Small intestine (tissue), 7 donors: ENCODE measurements around the gene SPARCL1. TPM values are rescaled to one million over a fixed set of nuclear protein-coding genes. Genes with fewer than 3 reads are reported as not detected.

ENCODE experiments used
- DNase-seq, 2 donors: peaks; one replicate each; pipeline versions ENCODE4 v3.0.0 to v3.0.0-alpha.2; 2013
- FAIRE-seq: peaks from 2 replicates; lab custom pipeline; 2012; peaks lifted over from hg19 to GRCh38; lab: Jason Lieb, UNC
- H3K27ac ChIP-seq, 3 donors: one replicate each; pipeline ENCODE4 v1.5.1; 2013; ENCODE audit warnings: low read length in 2 of 3, mild to moderate bottlenecking in 2 of 3, control low read depth in 1 of 3, inconsistent platforms in 1 of 3, low read depth in 1 of 3, moderate library complexity in 1 of 3
- H3K27me3 ChIP-seq, 3 donors: one replicate each; pipeline ENCODE4 v1.6.1; 2013; ENCODE audit warnings: low read length in 3 of 3, inconsistent platforms in 1 of 3; ENCODE audit not compliant: control insufficient read depth in 3 of 3, insufficient read depth in 3 of 3
- H3K36me3 ChIP-seq, 3 donors: one replicate each; pipeline ENCODE4 v1.6.1; 2013; ENCODE audit warnings: low read length in 3 of 3, inconsistent platforms in 1 of 3, low read depth in 1 of 3, mild to moderate bottlenecking in 1 of 3, moderate library complexity in 1 of 3; ENCODE audit not compliant: control insufficient read depth in 3 of 3, insufficient read depth in 2 of 3
- H3K4me1 ChIP-seq, 3 donors: one replicate each; pipeline ENCODE4 v1.6.1; 2013; ENCODE audit warnings: low read length in 2 of 3, inconsistent platforms in 1 of 3, low read depth in 1 of 3, mild to moderate bottlenecking in 1 of 3, moderate library complexity in 1 of 3; ENCODE audit not compliant: control insufficient read depth in 3 of 3, insufficient read depth in 2 of 3
- H3K4me3 ChIP-seq, 3 donors: one replicate each; pipeline ENCODE4 v1.5.1; 2013; ENCODE audit warnings: low read length in 3 of 3, control low read depth in 1 of 3, inconsistent platforms in 1 of 3, low read depth in 1 of 3, mild to moderate bottlenecking in 1 of 3, moderate library complexity in 1 of 3
- H3K9me3 ChIP-seq, 2 donors: one replicate each; pipeline ENCODE4 v1.6.1; 2013; ENCODE audit warnings: low read depth in 1 of 2, low read length in 1 of 2; ENCODE audit not compliant: control insufficient read depth in 2 of 2, insufficient read depth in 1 of 2
- WGBS, 3 donors: extraction: QIAGEN DNeasy Blood & Tissue Kit; methylation state at CpG; one replicate each; pipeline ENCODE4 v1.1.7; 2013; 5-methylcytosine and 5-hydroxymethylcytosine counted together
- polyA plus RNA-seq, 4 donors: library from polyadenylated mRNA; stranded (reverse) in 3 of 4; unstranded in 1 of 4; fragments of 200-250 nt in 3 of 4; fragments of 120-200 nt in 1 of 4; gene quantifications; one replicate each; pipeline versions ENCODE4 v1.2.1 to v1.2.3, GENCODE V29; 2013
- donor health status: healthy with polysubstance abuse.
- donor health status: control.
- donor health status: control.
- donor health status: Bipolar disorder and iron deficiency.
- donor health status: healthy.

SPARCL1 gene
- polyA plus RNA-seq, 4 donors: 5.1 to 354 (median 40.4) TPM

GRCh38 chr4:87531621-87532020 lies 2.4 kb upstream of the SPARCL1 start:
- H3K27me3 ChIP-seq: no peaks in the 10 kb centered on the region
- no peak overlapping the region for H3K4me3 ChIP-seq
- WGBS, 3 donors: 64 to 77% (median 74%) methylated on average over 5 of the region's 5 CpGs
- no peaks in the 10 kb centered on the region for H3K36me3 ChIP-seq
- H3K4me1 ChIP-seq: no peaks in the 10 kb centered on the region
- peaks cover 0 to 3% of the 10 kb centered on the region in 2 donors for H3K9me3 ChIP-seq
- FAIRE-seq (no peak), DNase-seq (no peak)
- H3K27ac ChIP-seq: no peak overlapping the region

DNA sequence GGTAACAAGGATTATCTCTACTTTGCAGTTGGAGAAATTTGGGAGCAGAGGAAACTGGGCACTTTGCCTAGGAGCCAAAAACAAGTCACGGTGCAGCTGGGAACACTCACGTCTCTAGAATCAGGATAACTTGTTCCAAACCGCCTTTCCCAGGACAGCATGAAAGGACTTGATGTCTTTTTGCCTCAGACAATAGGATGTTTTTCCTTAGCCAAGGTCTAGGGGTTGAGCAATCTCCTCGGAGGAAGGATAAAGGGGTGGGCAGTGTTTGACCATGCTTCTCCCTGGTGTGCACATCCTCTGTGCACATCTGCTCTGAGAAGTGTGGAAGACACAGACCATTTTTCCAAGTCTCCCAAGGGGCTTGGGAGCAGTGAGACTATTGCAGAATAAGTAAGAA lies 1.7 kb upstream of the SPARCL1 start:
- no peak for FAIRE-seq
- peak overlapping the region in 1 of 3 donors; percentile 44 for H3K27ac ChIP-seq
- H3K9me3 ChIP-seq: peaks cover 0 to 3% of the 10 kb centered on the region in 2 donors
- H3K36me3 ChIP-seq: no peaks in the 10 kb centered on the region
- no peak overlapping the region for H3K4me3 ChIP-seq
- no peaks in the 10 kb centered on the region for H3K4me1 ChIP-seq
- H3K27me3 ChIP-seq: no peaks in the 10 kb centered on the region
- 59 to 66% (median 63%) methylated on average over 4 of the region's 4 CpGs for WGBS, 3 donors
- DNase-seq: peak in 1 of 2 donors; percentile 10

DNA sequence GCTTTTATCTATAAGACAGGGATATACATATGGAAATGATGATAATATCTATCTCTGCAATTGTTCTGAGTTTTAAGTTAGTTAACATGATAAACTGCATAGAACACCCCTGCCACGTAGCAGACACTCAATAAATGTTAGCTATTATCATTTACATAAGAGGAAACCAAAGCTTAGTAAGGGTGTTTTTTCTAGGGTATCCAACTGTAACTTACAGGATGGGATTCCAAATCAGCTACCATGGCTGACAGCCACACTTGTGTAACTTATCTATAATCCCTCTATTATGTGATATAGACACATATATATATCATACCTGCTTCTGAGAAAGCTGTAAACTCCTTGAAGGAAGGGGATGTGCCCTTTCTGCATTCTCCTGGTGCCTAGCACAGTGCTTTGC lies 1.1 kb upstream of the SPARCL1 start:
- peaks cover 0 to 3% of the 10 kb centered on the region in 2 donors for H3K9me3 ChIP-seq
- no peaks in the 10 kb centered on the region for H3K27me3 ChIP-seq
- no peak for FAIRE-seq
- peak overlapping the region in 2 of 3 donors; percentile 76 to 78 for H3K27ac ChIP-seq
- no peak overlapping the region for H3K4me3 ChIP-seq
- no peaks in the 10 kb centered on the region for H3K4me1 ChIP-seq
- H3K36me3 ChIP-seq: no peaks in the 10 kb centered on the region
- 38 to 79% (median 54%) methylated on average over 1 of the region's 1 CpG for WGBS, 3 donors
- no peak for DNase-seq

GRCh38 chr4:87527431-87528220 lies 1.6 kb downstream of the SPARCL1 start:
- DNase-seq: no peak
- Histone ChIP-seq H3K4me3 (peak overlapping the region in 1 of 3 donors; percentile 29), H3K27ac (peak overlapping the region in 2 of 3 donors; percentile 78 to 86), H3K4me1 (no peaks in the 10 kb centered on the region), H3K27me3 (no peaks in the 10 kb centered on the region), H3K9me3 (peaks cover 0 to 10% of the 10 kb centered on the region in 2 donors), H3K36me3 (no peaks in the 10 kb centered on the region)
- WGBS, 3 donors: 40 to 68% (median 40%) methylated on average over 2 of the region's 2 CpGs
- no peak for FAIRE-seq

DNA sequence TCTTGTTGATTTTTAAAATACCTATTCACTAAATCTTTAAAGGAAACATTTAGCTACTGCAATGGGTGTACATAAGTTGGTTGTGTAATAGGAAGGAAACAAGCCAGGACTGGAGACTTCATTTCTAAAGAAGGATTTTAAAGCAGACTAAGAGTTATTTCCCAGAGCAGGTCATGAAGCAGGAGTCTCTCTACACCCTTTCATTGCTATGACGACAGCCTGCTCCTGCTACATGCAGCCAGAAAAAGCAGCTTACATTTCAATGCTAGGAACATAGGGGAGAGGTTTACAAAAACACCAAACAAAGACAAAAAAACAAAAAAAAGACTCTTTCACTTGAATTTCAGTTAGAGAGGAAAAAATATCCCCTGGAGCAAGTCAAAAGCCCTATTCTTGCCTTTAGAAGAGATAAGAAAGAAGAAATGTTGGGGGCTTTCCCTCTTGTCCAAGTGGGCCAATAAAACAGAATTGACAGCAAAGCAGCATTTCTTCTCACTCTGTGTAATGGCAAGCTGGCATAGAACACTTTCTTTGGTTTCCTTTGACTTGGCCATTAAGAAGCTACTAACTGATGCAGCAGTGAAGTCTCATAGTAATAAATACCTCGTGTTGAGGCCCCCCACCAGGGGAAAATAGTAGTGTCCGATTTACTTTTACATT lies 3.4 kb downstream of the SPARCL1 start:
- no peaks in the 10 kb centered on the region for H3K36me3 ChIP-seq
- no peak for DNase-seq
- no peak for FAIRE-seq
- 48 to 70% (median 63%) methylated on average over 3 of the region's 3 CpGs for WGBS, 3 donors
- H3K4me1 ChIP-seq: no peaks in the 10 kb centered on the region
- H3K27ac ChIP-seq: peak overlapping the region in 2 of 3 donors; percentile 64 to 86
- H3K4me3 ChIP-seq: peak overlapping the region in 1 of 3 donors; percentile 0
- H3K27me3 ChIP-seq: no peaks in the 10 kb centered on the region
- peaks cover 0 to 7% of the 10 kb centered on the region in 2 donors for H3K9me3 ChIP-seq

GRCh38 chr4:87524456-87524855 lies 4.7 kb downstream of the SPARCL1 start:
- 47 to 95% (median 80%) methylated on average over 2 of the region's 2 CpGs for WGBS, 3 donors
- Histone ChIP-seq H3K4me3 (no peak overlapping the region), H3K27me3 (no peaks in the 10 kb centered on the region), H3K4me1 (no peaks in the 10 kb centered on the region), H3K9me3 (peaks cover 0 to 7% of the 10 kb centered on the region in 2 donors), H3K36me3 (no peaks in the 10 kb centered on the region), H3K27ac (no peak overlapping the region)
- no peak for DNase-seq
- no peak for FAIRE-seq

- 68 to 84% (median 84%) methylated on average over 4 of the region's 4 CpGs for WGBS, 3 donors
- peak overlapping the region in 1 of 3 donors; percentile 14 for H3K27ac ChIP-seq
- peaks cover 0 to 7% of the 10 kb centered on the region in 2 donors for H3K9me3 ChIP-seq
- DNase-seq: no peak
- H3K4me1 ChIP-seq: no peaks in the 10 kb centered on the region
- H3K4me3 ChIP-seq: no peak overlapping the region
- no peaks in the 10 kb centered on the region for H3K36me3 ChIP-seq
- H3K27me3 ChIP-seq: no peaks in the 10 kb centered on the region
- no peak for FAIRE-seq
Observed at GRCh38 chr4:87523307-87523706, 5.9 kb downstream of the SPARCL1 start.

GRCh38 chr4:87521757-87522374 lies 7.3 kb downstream of the SPARCL1 start:
- WGBS, 3 donors: 33 to 43% (median 38%) methylated on average over 3 of the region's 3 CpGs
- Histone ChIP-seq H3K27ac (peak overlapping the region in 2 of 3 donors; percentile 46 to 83), H3K9me3 (peaks cover 0 to 7% of the 10 kb centered on the region in 2 donors), H3K4me3 (no peak overlapping the region), H3K4me1 (no peaks in the 10 kb centered on the region), H3K36me3 (no peaks in the 10 kb centered on the region), H3K27me3 (no peaks in the 10 kb centered on the region)
- DNase-seq: no peak
- no peak for FAIRE-seq
